Activated gamma-delta T cell treated with anti-CD3 and anti-CD28 coated beads, Interleukin-2, amount 50 U/mL, for 16 hours (primary cell): ENCODE results near the gene PRR12.

Experiments
- DNase-seq: peaks from one replicate; pipeline ENCODE4 v3.0.0-alpha.2; 2020; ENCODE audit warnings: low read depth

The PRR12 gene

GRCh38 chr19:49666120-49666444 lies 75.1 kb downstream of the PRR12 start:
- no peak for DNase-seq

- no peak for DNase-seq
Observed at GRCh38 chr19:49667473-49667872, 76.5 kb downstream of the PRR12 start.

GRCh38 chr19:49669516-49669915 lies 78.5 kb downstream of the PRR12 start:
- DNase-seq: no peak

- DNase-seq: peak; percentile 58
Observed at GRCh38 chr19:49672131-49672919, 81.3 kb downstream of the PRR12 start.
